Hippocampal formation (tissue), 2 donors: Measurements from ENCODE around the gene PSMC5.
A peak's percentile ranks its signal among the peaks of the same experiment; 100 is the strongest.

Experiments used
- DNase-seq, 2 donors: peaks; one replicate each; lab custom pipeline; 2025; lab: John Stamatoyannopoulos, UW

Gene PSMC5

GRCh38 chr17:63827002-63827800, at the start of gene PSMC5, which contains the start of gene FTSJ3:
Gene PSMC5, plus strand, starts transcription at chr17:63827431. Its CDS starts 60 bp downstream, at chr17:63827491.
Gene FTSJ3, minus strand, starts transcription at chr17:63827663. Its CDS starts 761 bp downstream, at chr17:63826902.
- peak; percentile 93 to 96 for DNase-seq

DNA sequence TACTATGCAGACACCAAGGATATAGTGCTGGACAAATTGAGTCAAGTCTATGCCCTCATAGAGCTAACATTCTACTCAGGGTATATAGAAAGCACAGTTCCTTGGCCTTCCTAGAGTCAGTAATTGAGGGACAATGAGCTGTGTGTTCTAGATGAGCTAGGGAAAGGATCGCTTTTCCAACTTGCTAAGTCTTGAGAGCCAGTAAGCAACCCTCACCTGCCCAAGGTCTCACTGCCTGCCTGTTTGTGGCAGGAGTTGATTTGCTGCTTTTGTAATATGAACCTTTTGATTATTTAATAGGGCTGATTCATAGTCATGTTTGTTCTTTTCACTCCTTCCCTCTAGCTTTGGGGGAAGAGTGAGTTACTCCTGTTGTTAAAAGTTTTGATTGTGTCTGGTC, 46.7 kb upstream of the PSMC5 start:
- no peak for DNase-seq

DNA sequence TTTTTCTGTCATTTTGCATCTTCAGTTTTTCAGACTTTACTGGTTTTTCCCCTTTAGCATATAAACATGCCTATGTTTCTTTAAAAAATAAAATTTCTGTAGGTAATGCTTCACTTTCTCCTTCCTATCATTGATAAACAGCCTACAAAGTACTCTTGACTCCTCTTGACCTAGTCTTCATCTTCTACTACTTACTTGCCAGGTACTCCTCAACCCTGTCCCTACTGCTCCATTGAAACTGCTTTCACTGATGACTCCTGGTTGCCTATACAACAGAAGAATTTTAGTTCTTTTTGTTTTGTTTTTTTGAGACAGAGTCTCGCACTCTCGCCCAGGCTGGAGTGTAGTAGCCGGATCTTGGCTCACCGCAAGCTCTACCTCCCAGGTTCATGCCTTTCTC, 46.3 kb upstream of the PSMC5 start:
- DNase-seq: no peak

GRCh38 chr17:63783522-63783921, 43.7 kb upstream of the PSMC5 start:
- DNase-seq: no peak

DNA sequence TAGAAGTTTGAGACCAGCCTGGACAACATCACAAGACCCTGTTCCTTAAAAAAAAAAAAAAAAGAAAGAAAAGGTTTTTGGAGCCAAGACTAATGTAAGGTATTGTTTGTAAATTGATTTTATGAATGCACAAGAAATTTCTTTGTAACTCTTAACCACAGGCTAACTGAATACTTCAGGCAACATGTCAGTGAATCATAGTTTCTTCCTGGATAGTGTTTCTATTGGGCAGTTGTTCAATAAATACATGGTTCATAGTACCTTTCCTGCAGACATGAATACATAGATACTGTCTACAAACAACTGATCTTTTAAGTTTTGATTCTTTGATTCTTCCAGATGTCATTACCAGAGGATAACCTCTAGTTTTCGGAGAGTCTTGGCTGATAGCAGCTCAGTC, 41.7 kb upstream of the PSMC5 start:
- DNase-seq: no peak

DNA sequence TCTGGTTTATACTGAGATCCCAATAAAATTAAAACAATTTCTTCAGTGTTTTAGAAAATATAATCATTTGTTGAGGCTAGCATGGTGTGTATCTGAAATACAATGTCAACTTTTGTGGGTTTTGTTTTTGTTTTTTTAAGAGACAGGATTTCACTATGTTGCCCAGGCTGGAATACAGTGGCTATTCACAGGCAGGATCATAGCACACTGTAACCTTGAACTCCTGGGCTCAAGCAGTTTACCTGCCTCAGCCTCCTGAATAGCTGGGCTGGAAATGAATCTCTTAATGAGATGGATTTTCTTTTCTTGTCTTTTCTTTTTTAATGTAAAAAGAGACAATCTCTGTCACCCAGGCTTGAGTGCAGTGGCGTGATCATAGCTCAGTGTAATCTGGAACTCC, 41.1 kb upstream of the PSMC5 start:
- no peak for DNase-seq

- DNase-seq: no peak
Measured at GRCh38 chr17:63786971-63787711, 40.1 kb upstream of the PSMC5 start.

- no peak for DNase-seq
Measured at GRCh38 chr17:63790057-63790456, 37.2 kb upstream of the PSMC5 start.

DNA sequence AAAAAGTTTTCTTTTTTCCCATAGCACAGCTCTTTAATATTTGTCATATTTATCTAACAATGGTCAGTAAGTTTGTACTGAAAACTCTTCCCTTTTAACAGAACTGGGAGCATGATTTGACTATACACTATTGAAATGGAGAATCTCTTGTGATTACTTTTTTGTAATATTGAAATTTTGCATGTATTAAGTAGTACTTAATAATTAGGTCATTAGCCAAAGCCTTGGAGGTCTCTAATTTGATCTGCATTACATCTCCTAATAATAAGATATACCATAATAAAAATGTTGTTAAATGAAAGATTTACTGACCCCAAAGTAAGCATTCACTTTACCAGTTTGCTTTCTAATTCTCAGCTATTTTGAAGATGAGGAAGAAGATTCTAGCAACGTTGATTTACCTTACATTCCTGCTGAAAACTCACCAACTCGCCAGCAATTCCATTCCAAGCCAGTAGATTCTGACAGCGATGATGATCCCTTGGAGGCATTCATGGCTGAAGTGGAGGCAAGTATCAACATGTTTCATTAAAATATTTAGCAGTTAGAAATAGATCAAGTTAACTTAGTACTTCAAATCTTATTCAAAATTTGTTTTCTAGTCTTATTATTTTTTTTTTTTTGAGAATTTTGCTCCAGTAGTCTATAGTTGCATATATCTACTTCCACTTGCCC, 35.0 kb upstream of the PSMC5 start:
- DNase-seq: no peak

DNA sequence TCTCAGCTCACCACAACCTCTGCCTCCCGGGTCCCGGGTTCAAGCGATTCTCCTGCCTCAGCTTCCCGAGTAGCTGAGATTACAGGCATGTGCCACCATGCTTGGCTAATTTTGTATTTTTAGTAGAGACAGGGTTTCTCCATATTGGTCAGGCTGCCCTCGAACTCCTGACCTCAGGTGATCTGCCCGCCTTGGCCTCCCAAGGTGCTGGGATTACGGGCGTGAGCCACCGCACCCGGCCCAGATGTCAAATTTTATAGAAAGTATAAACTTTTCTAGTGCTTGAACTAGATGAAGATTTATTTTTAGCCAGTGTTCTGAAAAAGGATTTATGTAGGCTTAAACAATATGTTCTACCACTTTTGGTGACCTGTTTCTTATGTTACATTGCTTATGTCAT, 30.9 kb upstream of the PSMC5 start:
- peak in 1 of 2 donors; percentile 10 for DNase-seq

DNA sequence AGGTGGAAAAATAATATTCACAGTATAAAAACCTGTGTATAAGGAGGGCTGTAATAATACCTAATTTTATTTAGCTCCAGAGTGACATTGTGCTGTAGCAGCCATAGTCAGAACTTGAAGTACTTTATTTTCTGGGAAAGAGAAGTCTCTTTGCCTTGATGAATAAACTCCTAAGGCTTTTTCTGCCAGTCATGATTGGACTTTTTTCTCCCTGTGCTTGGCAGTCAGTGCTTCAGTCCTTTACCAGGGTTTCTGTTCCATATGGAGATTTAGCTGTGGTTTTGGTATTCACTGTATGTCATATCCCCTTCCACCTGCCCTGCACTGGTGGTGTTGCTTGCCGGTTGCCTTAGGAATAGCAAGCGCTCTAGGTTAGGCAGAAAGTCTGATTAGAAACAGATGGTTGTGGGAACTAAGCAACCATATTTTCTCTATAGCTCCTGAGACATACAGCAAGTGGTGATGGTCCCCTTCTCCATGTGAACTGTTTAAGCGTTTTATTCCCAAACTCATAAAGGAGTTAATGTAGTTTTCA, 28.6 kb upstream of the PSMC5 start:
- peak in 1 of 2 donors; percentile 1 for DNase-seq

- no peak for DNase-seq
Measured at GRCh38 chr17:63800783-63801182, 26.4 kb upstream of the PSMC5 start.

DNA sequence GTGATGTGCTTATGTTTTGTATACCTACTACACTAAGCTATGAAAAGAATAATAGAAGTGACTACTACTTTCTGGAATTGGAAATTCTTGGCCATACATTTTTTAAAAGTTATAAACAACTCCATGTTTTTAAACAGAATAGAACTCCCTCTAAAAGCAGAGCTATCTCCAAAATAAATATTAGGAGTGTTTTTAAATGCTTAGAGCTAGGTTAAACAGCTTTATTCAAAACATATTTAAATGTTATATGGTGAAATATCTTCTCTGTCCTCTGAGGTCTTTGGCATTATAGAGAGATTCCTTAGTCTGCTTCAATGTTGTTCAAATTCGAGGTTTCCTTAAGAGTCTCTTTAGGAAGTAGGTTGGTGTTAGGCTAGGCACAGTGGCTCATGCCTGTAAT, 22.9 kb upstream of the PSMC5 start:
- no peak for DNase-seq

GRCh38 chr17:63805591-63805990, 21.6 kb upstream of the PSMC5 start:
- no peak for DNase-seq

- no peak for DNase-seq
Measured at GRCh38 chr17:63809970-63810369, 17.3 kb upstream of the PSMC5 start.

- no peak for DNase-seq
Measured at GRCh38 chr17:63816123-63816522, 11.1 kb upstream of the PSMC5 start.

DNA sequence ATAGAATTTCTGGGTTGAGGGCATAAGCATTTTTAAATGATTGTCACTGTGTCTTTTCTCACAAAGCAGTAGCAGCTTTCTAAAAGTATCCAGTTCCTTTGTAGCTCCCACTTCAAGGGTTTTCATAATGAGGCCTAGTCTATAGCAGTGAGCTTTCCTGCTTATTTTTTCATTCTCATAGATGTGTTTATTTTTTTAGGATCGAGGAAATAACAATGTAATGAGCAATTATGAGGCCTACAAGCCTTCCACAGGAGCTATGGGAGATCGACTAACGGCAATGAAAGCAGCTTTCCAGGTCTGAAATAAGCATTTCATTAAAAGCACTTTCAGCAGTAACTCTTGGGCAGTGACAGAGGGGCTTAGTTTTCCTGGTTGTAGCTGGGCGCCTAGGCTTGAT, 10.6 kb upstream of the PSMC5 start:
- no peak for DNase-seq

- DNase-seq: no peak
Measured at GRCh38 chr17:63817736-63818385, 9.4 kb upstream of the PSMC5 start.

GRCh38 chr17:63819131-63819530, 8.1 kb upstream of the PSMC5 start:
- no peak for DNase-seq

DNA sequence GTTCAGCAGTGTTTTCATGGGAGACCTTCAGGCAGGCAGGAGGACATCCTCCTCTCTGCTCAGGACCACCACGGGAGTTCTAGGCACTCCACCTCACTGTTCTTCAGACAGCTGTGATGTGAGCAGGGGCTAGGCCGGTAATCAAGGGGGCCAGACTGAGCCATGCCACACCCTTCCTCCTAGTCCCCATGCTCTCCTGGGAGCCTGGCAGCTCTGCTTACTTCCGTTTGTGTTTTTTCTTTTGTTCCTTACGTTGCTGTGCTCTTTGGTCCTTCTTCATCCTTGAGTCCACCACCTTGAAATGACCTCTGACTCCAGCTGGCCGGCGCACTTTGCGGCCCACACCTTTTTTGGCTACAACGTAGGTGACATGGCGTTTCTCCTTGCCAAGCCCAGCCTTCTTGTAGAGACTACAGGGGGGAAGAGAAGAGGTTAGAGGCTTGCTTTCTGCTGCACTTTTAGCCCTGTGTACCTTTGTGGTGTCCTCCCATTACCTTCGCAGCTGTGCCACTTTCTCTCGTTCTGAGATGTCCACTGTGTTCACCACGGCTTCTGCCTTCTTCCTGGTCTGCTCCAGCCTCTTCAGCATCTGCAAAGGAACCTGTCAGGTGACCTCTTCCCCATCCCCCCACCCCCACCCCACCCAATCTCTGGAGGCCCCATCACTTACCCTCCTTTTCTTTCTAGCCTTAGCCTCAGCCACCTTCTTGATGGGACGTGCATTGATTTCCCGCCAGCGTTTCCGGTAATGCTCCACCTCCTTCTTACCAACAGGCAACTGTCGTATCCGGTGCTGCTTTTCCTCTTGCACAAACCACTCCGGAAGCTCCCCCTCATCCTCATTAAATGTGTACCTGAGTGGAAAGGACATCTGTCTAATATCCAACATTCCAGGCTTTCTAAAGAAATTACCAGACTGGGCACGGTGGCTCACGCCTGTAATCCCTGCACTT, 7.4 kb upstream of the PSMC5 start:
- DNase-seq: no peak
